Measurements from ENCODE around the gene SND1. TPM values are rescaled to one million over a fixed set of nuclear protein-coding genes. Genes with fewer than 3 reads are reported as not detected.

The SND1 gene
- total RNA-seq, 1 experiment from 2014 or later, result 218 TPM

DNA sequence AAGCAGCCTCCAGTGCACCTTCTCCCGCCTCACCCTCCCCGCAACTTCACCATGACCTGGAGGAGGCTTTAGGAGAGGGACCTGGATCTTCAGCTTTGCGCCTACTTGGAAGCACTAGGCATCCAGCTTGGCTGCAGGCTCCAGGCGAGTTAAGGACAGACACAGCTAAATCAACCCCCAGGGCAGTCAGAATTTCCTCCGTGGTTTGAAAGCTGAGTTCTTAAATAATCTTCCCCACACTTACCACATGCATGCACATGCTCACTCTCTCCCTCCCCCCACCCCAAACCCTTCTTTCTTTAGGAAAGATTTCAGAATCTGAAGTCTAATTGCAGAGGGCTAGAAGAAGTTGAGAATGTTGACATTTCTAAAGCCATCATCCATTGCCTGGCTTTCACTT, 416.0 kb downstream of the SND1 start:
- Histone ChIP-seq H2BK120ac (ENCODE audit: low read depth, low read length, poor library complexity, severe bottlenecking) (no peak overlapping the region), H3K9me3 (ENCODE audit: control insufficient read depth, low read depth, low read length) (no peaks in the 10 kb centered on the region), H4K91ac (ENCODE audit: insufficient read length, low read depth, low read length) (no peak overlapping the region), H2AK5ac (ENCODE audit: insufficient read length, low read length) (no peak overlapping the region), H2BK15ac (ENCODE audit: low read depth, low read length) (no peak overlapping the region), H3K27me3 (ENCODE audit: insufficient read depth, low read length) (no peaks in the 10 kb centered on the region), H3K18ac (ENCODE audit: insufficient read length, low read depth, low read length) (no peak overlapping the region), H3K56ac (ENCODE audit: insufficient read length, low read depth, low read length) (no peak overlapping the region), H4K8ac (replicated peaks; ENCODE audit: insufficient read length, low read depth, low read length) (no peak overlapping the region), H2BK20ac (ENCODE audit: low read depth, low read length, poor library complexity, severe bottlenecking) (no peak overlapping the region), H3K14ac (ENCODE audit: insufficient read depth, low read length) (no peak overlapping the region; the same call in 1 of the 2 replicates), H3K9ac (ENCODE audit: extremely low read depth, insufficient read length, low read length) (no peak overlapping the region), H3K79me1 (ENCODE audit: insufficient read depth, low read depth, low read length, poor library complexity, severe bottlenecking) (no peaks in the 10 kb centered on the region), H2BK12ac (ENCODE audit: insufficient read length, low read depth, low read length) (no peak overlapping the region), H4K5ac (ENCODE audit: insufficient read length, low read depth, low read length) (no peak overlapping the region), H3K27ac (ENCODE audit: insufficient read length, low read depth, low read length) (no peak overlapping the region), H2BK5ac (ENCODE audit: insufficient read length, low read length) (no peak overlapping the region), H3T11ph (ENCODE audit: low read length) (no peak overlapping the region), H3K4me2 (ENCODE audit: insufficient read depth, insufficient read length, low read length) (no peak overlapping the region), H2AFZ (ENCODE audit: low read length) (no peak overlapping the region), H3K4me1 (ENCODE audit: insufficient read depth, low read length) (no peaks in the 10 kb centered on the region), H3K23me2 (ENCODE audit: insufficient read length, low read depth, low read length, poor library complexity, severe bottlenecking) (no peaks in the 10 kb centered on the region), H4K20me1 (ENCODE audit: control insufficient read depth, insufficient read depth, insufficient read length) (no peaks in the 10 kb centered on the region), H3K4ac (ENCODE audit: low read depth, low read length) (no peak overlapping the region), H3K79me2 (ENCODE audit: insufficient read depth, low read length) (no peaks in the 10 kb centered on the region), H3K23ac (ENCODE audit: insufficient read length, low read depth, low read length) (no peak overlapping the region)
- WGBS (ENCODE audit: extremely low coverage, insufficient read length, low lambda C conversion rate), result no CpG with 5 or more reads among the region's 5 CpGs
- peaks cover 2 to 4% (median 3%) of the 10 kb centered on the region in 3 experiments; a peak in 4 of 7 replicates for H3K36me3 Mint-ChIP-seq (ENCODE audit: insufficient read depth in 1 of 3, low read depth in 3 of 3)
- no peaks in the 10 kb centered on the region for H3K27me3 Mint-ChIP-seq (ENCODE audit: low read depth)
- TF ChIP-seq, protein P1, sequence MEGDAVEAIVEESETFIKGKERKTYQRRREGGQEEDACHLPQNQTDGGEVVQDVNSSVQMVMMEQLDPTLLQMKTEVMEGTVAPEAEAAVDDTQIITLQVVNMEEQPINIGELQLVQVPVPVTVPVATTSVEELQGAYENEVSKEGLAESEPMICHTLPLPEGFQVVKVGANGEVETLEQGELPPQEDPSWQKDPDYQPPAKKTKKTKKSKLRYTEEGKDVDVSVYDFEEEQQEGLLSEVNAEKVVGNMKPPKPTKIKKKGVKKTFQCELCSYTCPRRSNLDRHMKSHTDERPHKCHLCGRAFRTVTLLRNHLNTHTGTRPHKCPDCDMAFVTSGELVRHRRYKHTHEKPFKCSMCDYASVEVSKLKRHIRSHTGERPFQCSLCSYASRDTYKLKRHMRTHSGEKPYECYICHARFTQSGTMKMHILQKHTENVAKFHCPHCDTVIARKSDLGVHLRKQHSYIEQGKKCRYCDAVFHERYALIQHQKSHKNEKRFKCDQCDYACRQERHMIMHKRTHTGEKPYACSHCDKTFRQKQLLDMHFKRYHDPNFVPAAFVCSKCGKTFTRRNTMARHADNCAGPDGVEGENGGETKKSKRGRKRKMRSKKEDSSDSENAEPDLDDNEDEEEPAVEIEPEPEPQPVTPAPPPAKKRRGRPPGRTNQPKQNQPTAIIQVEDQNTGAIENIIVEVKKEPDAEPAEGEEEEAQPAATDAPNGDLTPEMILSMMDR (conservative IDR thresholded peaks at IDR 0.05), result no peak
- DNase-seq, result no peak
- H3K4me3 Mint-ChIP-seq, result no peak overlapping the region
- peaks cover 6 to 7% of the 10 kb centered on the region in 2 experiments; a peak in 2 of 4 replicates for H3K4me1 Mint-ChIP-seq
- H3K27ac Mint-ChIP-seq, result no peak overlapping the region; a peak in 1 of 7 replicates
- H3K9me3 Mint-ChIP-seq, result no peaks in the 10 kb centered on the region

All from H9 (cell line).